Karpas-422 (cell line): ENCODE results near the gene ADAP1. TPM values are rescaled to one million over a fixed set of nuclear protein-coding genes. Genes with fewer than 3 reads are reported as not detected.

Experiments used
- DNase-seq: peaks from one replicate; pipeline ENCODE4 v3.0.0-alpha.2; 2015
- H2AFZ ChIP-seq: fragments of 200-600 bp; sonication (generic); 2 replicates; pipeline ENCODE4 v1.6.1; 2014; ENCODE audit warnings: antibody characterized with exemption, low read length, mixed read lengths
- H3K27ac ChIP-seq: fragments of 200-600 bp; sonication (generic); 2 replicates; pipeline ENCODE4 v1.5.1; 2014; ENCODE audit warnings: mild to moderate bottlenecking, low read length, moderate library complexity
- H3K27me3 ChIP-seq: fragments of 200-600 bp; sonication (generic); 2 replicates; pipeline ENCODE4 v1.6.1; 2014; ENCODE audit warnings: low read length, mixed read lengths
- H3K36me3 ChIP-seq: fragments of 200-600 bp; sonication (generic); 2 replicates; pipeline ENCODE4 v1.6.1; 2014; ENCODE audit warnings: low read length, mixed read lengths; ENCODE audit not compliant: insufficient read depth
- H3K4me1 ChIP-seq: fragments of 200-600 bp; sonication (generic); 2 replicates; pipeline ENCODE4 v1.6.1; 2014; ENCODE audit warnings: mild to moderate bottlenecking, low read length, mixed read lengths
- H3K4me2 ChIP-seq: fragments of 200-600 bp; sonication (generic); 2 replicates; pipeline ENCODE4 v1.6.1; 2014; ENCODE audit warnings: low read length, low read depth, mild to moderate bottlenecking; ENCODE audit not compliant: poor library complexity, severe bottlenecking
- H3K4me3 ChIP-seq: fragments of 200-600 bp; sonication (generic); 2 replicates; pipeline ENCODE4 v1.5.1; 2014; ENCODE audit warnings: mild to moderate bottlenecking, antibody characterized with exemption, low read length, mixed read lengths
- H3K79me2 ChIP-seq: fragments of 200-600 bp; sonication (generic); 2 replicates; pipeline ENCODE4 v1.6.1; 2014; ENCODE audit warnings: mild to moderate bottlenecking, low read length, mixed read lengths
- H3K9ac ChIP-seq: fragments of 200-600 bp; sonication (generic); 2 replicates; pipeline ENCODE4 v1.6.0; 2014; ENCODE audit warnings: low read length
- H3K9me2 ChIP-seq: fragments of 200-600 bp; sonication (generic), shearing (Covaris generic); replicated peaks from 2 replicates; pipeline ENCODE4 v1.6.0; 2014; ENCODE audit warnings: mild to moderate bottlenecking, low read length, moderate library complexity; ENCODE audit not compliant: insufficient read depth
- H3K9me3 ChIP-seq: fragments of 300-700, 200-600 bp; sonication (generic); 2 replicates; pipeline ENCODE4 v1.6.1; 2014; ENCODE audit warnings: low read length, mixed read lengths
- H4K20me1 ChIP-seq: fragments of 200-600 bp; sonication (generic); 2 replicates; pipeline ENCODE4 v1.6.1; 2014; ENCODE audit warnings: mild to moderate bottlenecking, antibody characterized with exemption, low read length, low read depth; ENCODE audit not compliant: insufficient read depth
- total RNA-seq: library from RNA; depleted of rRNA; stranded (reverse); fragments of >200 nt; shearing (Covaris generic); gene quantifications from 2 replicates; pipeline ENCODE4 v1.2.3, GENCODE V29; 2014; ENCODE audit warnings: low replicate concordance

Gene ADAP1
- total RNA-seq, 1 experiment from 2014 or later = not detected

- no peak overlapping the region for H3K4me2 ChIP-seq
- H3K27me3 ChIP-seq = no peaks in the 10 kb centered on the region
- H3K9me2 ChIP-seq = no peaks in the 10 kb centered on the region
- peaks cover 2% of the 10 kb centered on the region; the same call in 1 of the 2 replicates for H3K36me3 ChIP-seq
- H2AFZ ChIP-seq = no peak overlapping the region
- H4K20me1 ChIP-seq = peaks cover 38% of the 10 kb centered on the region; the same call in 1 of the 2 replicates
- H3K9ac ChIP-seq = no peak overlapping the region
- peaks cover 8% of the 10 kb centered on the region for H3K4me1 ChIP-seq
- DNase-seq = no peak
- H3K79me2 ChIP-seq = peaks cover 88% of the 10 kb centered on the region
- H3K4me3 ChIP-seq = no peak overlapping the region
- H3K9me3 ChIP-seq = no peaks in the 10 kb centered on the region
- no peak overlapping the region for H3K27ac ChIP-seq
These were observed 72.0 kb downstream of the ADAP1 start for GRCh38 chr7:882336-883035.

- no peak overlapping the region for H3K9ac ChIP-seq
- peaks cover 36% of the 10 kb centered on the region; the same call in 1 of the 2 replicates for H4K20me1 ChIP-seq
- peaks cover 2% of the 10 kb centered on the region; the same call in 1 of the 2 replicates for H3K36me3 ChIP-seq
- H3K9me3 ChIP-seq = no peaks in the 10 kb centered on the region
- no peak overlapping the region for H3K4me3 ChIP-seq
- no peak overlapping the region for H3K4me2 ChIP-seq
- peaks cover 8% of the 10 kb centered on the region for H3K4me1 ChIP-seq
- no peaks in the 10 kb centered on the region for H3K9me2 ChIP-seq
- H3K27ac ChIP-seq = no peak overlapping the region
- H3K27me3 ChIP-seq = no peaks in the 10 kb centered on the region
- no peak overlapping the region for H2AFZ ChIP-seq
- no peak for DNase-seq
- H3K79me2 ChIP-seq = peaks cover 95% of the 10 kb centered on the region
These were observed 72.8 kb downstream of the ADAP1 start for GRCh38 chr7:881441-882234.

- H3K79me2 ChIP-seq = peaks cover 86% of the 10 kb centered on the region
- DNase-seq = no peak
- peaks cover 2% of the 10 kb centered on the region; the same call in 1 of the 2 replicates for H3K36me3 ChIP-seq
- H2AFZ ChIP-seq = no peak overlapping the region
- H3K27ac ChIP-seq = no peak overlapping the region
- H3K9ac ChIP-seq = no peak overlapping the region
- H3K9me3 ChIP-seq = no peaks in the 10 kb centered on the region
- H3K27me3 ChIP-seq = no peaks in the 10 kb centered on the region
- H3K4me1 ChIP-seq = peaks cover 8% of the 10 kb centered on the region
- no peaks in the 10 kb centered on the region for H3K9me2 ChIP-seq
- no peak overlapping the region for H3K4me2 ChIP-seq
- H3K4me3 ChIP-seq = no peak overlapping the region
- peaks cover 32% of the 10 kb centered on the region; the same call in 1 of the 2 replicates for H4K20me1 ChIP-seq
These were observed 74.0 kb downstream of the ADAP1 start for GRCh38 chr7:880450-880849.

- Histone ChIP-seq H3K9ac (no peak overlapping the region), H3K4me1 (peaks cover 8% of the 10 kb centered on the region), H3K36me3 (peaks cover 9% of the 10 kb centered on the region; the same call in 1 of the 2 replicates), H3K27ac (no peak overlapping the region), H4K20me1 (peaks cover 32% of the 10 kb centered on the region; the same call in 1 of the 2 replicates), H3K9me3 (no peaks in the 10 kb centered on the region), H3K4me2 (no peak overlapping the region), H3K9me2 (no peaks in the 10 kb centered on the region), H3K4me3 (no peak overlapping the region), H3K79me2 (peaks cover 78% of the 10 kb centered on the region), H3K27me3 (no peaks in the 10 kb centered on the region), H2AFZ (no peak overlapping the region)
- no peak for DNase-seq
These were observed 74.8 kb downstream of the ADAP1 start for GRCh38 chr7:879706-880105.

- no peak overlapping the region for H3K9ac ChIP-seq
- DNase-seq = no peak
- no peak overlapping the region for H3K27ac ChIP-seq
- no peaks in the 10 kb centered on the region for H3K27me3 ChIP-seq
- no peaks in the 10 kb centered on the region for H3K9me3 ChIP-seq
- no peak overlapping the region for H3K4me2 ChIP-seq
- peaks cover 10% of the 10 kb centered on the region; the same call in 1 of the 2 replicates for H3K36me3 ChIP-seq
- peaks cover 72% of the 10 kb centered on the region for H3K79me2 ChIP-seq
- no peak overlapping the region for H2AFZ ChIP-seq
- no peak overlapping the region for H3K4me3 ChIP-seq
- peaks cover 8% of the 10 kb centered on the region for H3K4me1 ChIP-seq
- H4K20me1 ChIP-seq = peaks cover 32% of the 10 kb centered on the region; the same call in 1 of the 2 replicates
- no peaks in the 10 kb centered on the region for H3K9me2 ChIP-seq
These were observed 75.4 kb downstream of the ADAP1 start for GRCh38 chr7:879093-879492.

- Histone ChIP-seq H3K9ac (peak overlapping the region; percentile 92), H3K36me3 (peaks cover 19% of the 10 kb centered on the region; the same call in 1 of the 2 replicates), H4K20me1 (peaks cover 32% of the 10 kb centered on the region; the same call in 1 of the 2 replicates), H3K27me3 (no peaks in the 10 kb centered on the region), H3K4me1 (peaks cover 16% of the 10 kb centered on the region), H3K79me2 (peaks cover 57% of the 10 kb centered on the region), H3K4me3 (peak overlapping the region; percentile 92), H3K9me3 (no peaks in the 10 kb centered on the region), H3K27ac (no peak overlapping the region), H3K4me2 (peak overlapping the region; percentile 92), H2AFZ (no peak overlapping the region), H3K9me2 (no peaks in the 10 kb centered on the region)
- DNase-seq = no peak
These were observed 76.9 kb downstream of the ADAP1 start for GRCh38 chr7:877312-878232.

GRCh38 chr7:876972-877311, 77.5 kb downstream of the ADAP1 start:
- Histone ChIP-seq H3K4me3 (peak overlapping the region; percentile 92), H4K20me1 (peaks cover 28% of the 10 kb centered on the region; the same call in 1 of the 2 replicates), H3K27me3 (no peaks in the 10 kb centered on the region), H3K79me2 (peaks cover 51% of the 10 kb centered on the region), H3K4me1 (peaks cover 16% of the 10 kb centered on the region), H3K9me3 (no peaks in the 10 kb centered on the region), H3K4me2 (peak overlapping the region; percentile 92), H3K27ac (no peak overlapping the region), H3K9ac (peak overlapping the region; percentile 92), H2AFZ (no peak overlapping the region), H3K9me2 (no peaks in the 10 kb centered on the region), H3K36me3 (peaks cover 19% of the 10 kb centered on the region; the same call in 1 of the 2 replicates)
- no peak for DNase-seq
